Loucy (cell line): ENCODE measurements around the gene FANCL.

Source experiments
- H2AFZ ChIP-seq: fragments of 200-600 bp; sonication (generic); 2 replicates; pipeline ENCODE4 v1.6.0; 2016; ENCODE audit warnings: antibody characterized with exemption, mild to moderate bottlenecking, low read length, moderate library complexity
- H3F3A ChIP-seq: fragments of 200-600 bp; 2 replicates; pipeline ENCODE4 v1.6.0; 2016; ENCODE audit warnings: antibody characterized with exemption, low read depth, mild to moderate bottlenecking
- H3K27me3 ChIP-seq: fragments of 200-600 bp; sonication (generic); 2 replicates; pipeline ENCODE4 v1.6.1; 2014; ENCODE audit warnings: low read length, mild to moderate bottlenecking; ENCODE audit not compliant: insufficient read depth, poor library complexity, severe bottlenecking
- H3K36me3 ChIP-seq: fragments of 200-600 bp; sonication (generic); 2 replicates; pipeline ENCODE4 v1.6.1; 2016; ENCODE audit warnings: low read length; ENCODE audit not compliant: insufficient read depth
- H3K4me1 ChIP-seq: fragments of 200-600 bp; sonication (generic); 2 replicates; pipeline ENCODE4 v1.5.1; 2014; ENCODE audit warnings: low read length, mild to moderate bottlenecking; ENCODE audit not compliant: insufficient read depth, poor library complexity, severe bottlenecking
- H3K4me2 ChIP-seq: fragments of 200-600 bp; sonication (generic); 2 replicates; pipeline ENCODE4 v1.6.0; 2014; ENCODE audit warnings: antibody characterized with exemption, low read length, low read depth, mild to moderate bottlenecking; ENCODE audit not compliant: poor library complexity, severe bottlenecking
- H3K4me3 ChIP-seq: fragments of 200-600 bp; sonication (generic); 2 replicates; pipeline ENCODE4 v1.5.1; 2014; ENCODE audit warnings: low read length, mild to moderate bottlenecking, mixed read lengths; ENCODE audit not compliant: poor library complexity, severe bottlenecking
- H3K79me2 ChIP-seq: fragments of 200-600 bp; sonication (generic); 2 replicates; pipeline ENCODE4 v1.6.1; 2014; ENCODE audit warnings: low read length; ENCODE audit not compliant: insufficient read depth
- H3K9ac ChIP-seq: fragments of 200-600 bp; sonication (generic); 2 replicates; pipeline ENCODE4 v1.6.0; 2014; ENCODE audit warnings: mild to moderate bottlenecking, low read depth, low read length, moderate library complexity; ENCODE audit not compliant: poor library complexity, severe bottlenecking
- H3K9me2 ChIP-seq: fragments of 200-600 bp; sonication (generic); replicated peaks from 2 replicates; pipeline ENCODE4 v1.6.1; 2016; ENCODE audit warnings: low read depth, low read length, mixed read lengths
- H3K9me3 ChIP-seq: fragments of 200-600 bp; sonication (generic); 2 replicates; pipeline ENCODE4 v1.6.1; 2014; ENCODE audit warnings: mild to moderate bottlenecking, antibody characterized with exemption, low read length, low read depth; ENCODE audit not compliant: insufficient read depth
- H4K20me1 ChIP-seq: fragments of 200-600 bp; sonication (generic); 2 replicates; pipeline ENCODE4 v1.6.0; 2014; ENCODE audit warnings: antibody characterized with exemption, low read length, mild to moderate bottlenecking; ENCODE audit not compliant: insufficient read depth, poor library complexity, severe bottlenecking
- EZH2phosphoT487 ChIP-seq: fragments of 200-600 bp; IDR thresholded peaks from 2 replicates; pipeline ENCODE4 v1.6.1; 2018; ENCODE audit warnings: antibody characterized with exemption, mild to moderate bottlenecking, moderate library complexity, borderline replicate concordance
- TF ChIP-seq, protein P1 (sequence below): fragments of 200-600 bp; sonication (generic); conservative IDR thresholded peaks from 2 replicates; pipeline ENCODE4 v1.5.1; 2014; ENCODE audit warnings: mild to moderate bottlenecking, antibody characterized with exemption, low read length

The FANCL gene

GRCh38 chr2:58140508-58141072 lies 100.5 kb downstream of the FANCL start:
- no peaks in the 10 kb centered on the region for H3K4me1 ChIP-seq
- no peaks in the 10 kb centered on the region for H3K36me3 ChIP-seq
- no peaks in the 10 kb centered on the region for H3K9me3 ChIP-seq
- H3K9ac ChIP-seq: no peak overlapping the region
- no peak overlapping the region for H3K4me3 ChIP-seq
- TF ChIP-seq, protein P1, sequence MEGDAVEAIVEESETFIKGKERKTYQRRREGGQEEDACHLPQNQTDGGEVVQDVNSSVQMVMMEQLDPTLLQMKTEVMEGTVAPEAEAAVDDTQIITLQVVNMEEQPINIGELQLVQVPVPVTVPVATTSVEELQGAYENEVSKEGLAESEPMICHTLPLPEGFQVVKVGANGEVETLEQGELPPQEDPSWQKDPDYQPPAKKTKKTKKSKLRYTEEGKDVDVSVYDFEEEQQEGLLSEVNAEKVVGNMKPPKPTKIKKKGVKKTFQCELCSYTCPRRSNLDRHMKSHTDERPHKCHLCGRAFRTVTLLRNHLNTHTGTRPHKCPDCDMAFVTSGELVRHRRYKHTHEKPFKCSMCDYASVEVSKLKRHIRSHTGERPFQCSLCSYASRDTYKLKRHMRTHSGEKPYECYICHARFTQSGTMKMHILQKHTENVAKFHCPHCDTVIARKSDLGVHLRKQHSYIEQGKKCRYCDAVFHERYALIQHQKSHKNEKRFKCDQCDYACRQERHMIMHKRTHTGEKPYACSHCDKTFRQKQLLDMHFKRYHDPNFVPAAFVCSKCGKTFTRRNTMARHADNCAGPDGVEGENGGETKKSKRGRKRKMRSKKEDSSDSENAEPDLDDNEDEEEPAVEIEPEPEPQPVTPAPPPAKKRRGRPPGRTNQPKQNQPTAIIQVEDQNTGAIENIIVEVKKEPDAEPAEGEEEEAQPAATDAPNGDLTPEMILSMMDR: no peak
- no peak for TF ChIP-seq EZH2phosphoT487
- no peaks in the 10 kb centered on the region for H3F3A ChIP-seq
- H3K9me2 ChIP-seq: no peaks in the 10 kb centered on the region
- no peak overlapping the region for H2AFZ ChIP-seq
- no peak overlapping the region for H3K4me2 ChIP-seq
- H3K27me3 ChIP-seq: no peaks in the 10 kb centered on the region
- no peaks in the 10 kb centered on the region for H3K79me2 ChIP-seq
- no peaks in the 10 kb centered on the region for H4K20me1 ChIP-seq

GRCh38 chr2:58138396-58139030 lies 102.6 kb downstream of the FANCL start:
- no peak overlapping the region for H3K9ac ChIP-seq
- H3K4me1 ChIP-seq: no peaks in the 10 kb centered on the region
- H3K27me3 ChIP-seq: no peaks in the 10 kb centered on the region
- no peaks in the 10 kb centered on the region for H3K9me3 ChIP-seq
- H3K79me2 ChIP-seq: no peaks in the 10 kb centered on the region
- peaks cover 1% of the 10 kb centered on the region; the same call in 1 of the 2 replicates for H3K36me3 ChIP-seq
- H3K9me2 ChIP-seq: no peaks in the 10 kb centered on the region
- H3F3A ChIP-seq: no peaks in the 10 kb centered on the region
- TF ChIP-seq, protein P1: no peak
- TF ChIP-seq EZH2phosphoT487: no peak
- H4K20me1 ChIP-seq: no peaks in the 10 kb centered on the region
- no peak overlapping the region for H2AFZ ChIP-seq
- H3K4me2 ChIP-seq: no peak overlapping the region
- H3K4me3 ChIP-seq: no peak overlapping the region

DNA sequence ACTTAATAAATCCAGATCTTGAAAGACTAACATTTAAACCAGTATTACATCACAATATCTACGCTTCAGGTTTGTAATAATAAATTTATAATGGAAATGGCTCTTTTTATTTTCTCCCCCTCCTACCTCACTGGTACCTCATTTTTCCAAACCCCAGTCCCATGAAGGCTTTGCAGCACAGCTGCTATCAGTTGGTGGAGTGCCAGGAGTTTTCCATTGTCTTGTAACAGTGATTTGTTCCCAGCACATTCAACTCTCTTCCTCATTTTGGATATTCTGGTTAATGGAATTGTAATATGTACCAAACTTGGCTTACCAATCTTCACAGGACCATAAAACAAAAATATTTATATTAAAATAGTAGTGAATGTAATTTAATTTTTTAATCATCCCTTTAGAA lies 103.3 kb downstream of the FANCL start:
- Histone ChIP-seq H3K9me3 (no peaks in the 10 kb centered on the region), H3K9me2 (no peaks in the 10 kb centered on the region), H4K20me1 (no peaks in the 10 kb centered on the region), H3K4me2 (no peak overlapping the region), H3K9ac (no peak overlapping the region), H3K4me3 (no peak overlapping the region), H2AFZ (no peak overlapping the region), H3K36me3 (peaks cover 5% of the 10 kb centered on the region; the same call in 1 of the 2 replicates), H3F3A (no peaks in the 10 kb centered on the region), H3K27me3 (no peaks in the 10 kb centered on the region), H3K4me1 (no peaks in the 10 kb centered on the region), H3K79me2 (no peaks in the 10 kb centered on the region)
- no peak for TF ChIP-seq EZH2phosphoT487
- TF ChIP-seq, protein P1: no peak
